NCI-H82 treated with DMSO at 0.1 percent for 48 hours (cell line): ENCODE results near the gene LHX6.

Experiments used
- DNase-seq: peaks from one replicate; lab custom pipeline; 2025; ENCODE audit not compliant: unreplicated experiment; lab: John Stamatoyannopoulos, UW

Gene LHX6

DNA sequence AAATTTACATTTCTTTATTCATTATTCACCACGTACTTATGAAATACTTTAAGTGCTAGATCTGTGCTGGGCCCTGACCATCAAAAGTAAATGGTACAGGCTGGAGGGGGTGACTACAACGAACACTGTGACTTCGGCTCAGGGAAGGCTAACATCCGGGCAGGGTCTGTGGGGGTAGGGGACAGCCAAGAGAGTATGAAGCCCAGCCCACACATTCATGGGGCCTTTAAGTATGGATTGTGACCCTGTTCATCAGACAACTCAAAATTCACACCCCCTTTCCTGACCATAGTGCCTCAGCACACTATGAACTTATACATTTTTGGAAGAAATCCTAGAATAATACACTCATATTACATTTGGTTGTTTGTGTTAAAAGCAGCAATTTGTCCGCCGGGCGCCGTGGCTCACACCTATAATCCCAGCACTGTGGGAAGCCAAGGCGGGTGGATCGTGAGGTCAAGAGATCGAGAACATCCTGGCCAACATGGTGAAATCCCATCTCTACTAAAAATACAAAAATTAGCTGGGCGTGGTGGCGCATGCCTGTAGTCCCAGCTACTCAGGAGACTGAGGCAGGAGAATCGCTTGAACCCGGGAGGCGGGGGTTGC is 35.7 kb downstream of the LHX6 start:
- DNase-seq: no peak

DNA sequence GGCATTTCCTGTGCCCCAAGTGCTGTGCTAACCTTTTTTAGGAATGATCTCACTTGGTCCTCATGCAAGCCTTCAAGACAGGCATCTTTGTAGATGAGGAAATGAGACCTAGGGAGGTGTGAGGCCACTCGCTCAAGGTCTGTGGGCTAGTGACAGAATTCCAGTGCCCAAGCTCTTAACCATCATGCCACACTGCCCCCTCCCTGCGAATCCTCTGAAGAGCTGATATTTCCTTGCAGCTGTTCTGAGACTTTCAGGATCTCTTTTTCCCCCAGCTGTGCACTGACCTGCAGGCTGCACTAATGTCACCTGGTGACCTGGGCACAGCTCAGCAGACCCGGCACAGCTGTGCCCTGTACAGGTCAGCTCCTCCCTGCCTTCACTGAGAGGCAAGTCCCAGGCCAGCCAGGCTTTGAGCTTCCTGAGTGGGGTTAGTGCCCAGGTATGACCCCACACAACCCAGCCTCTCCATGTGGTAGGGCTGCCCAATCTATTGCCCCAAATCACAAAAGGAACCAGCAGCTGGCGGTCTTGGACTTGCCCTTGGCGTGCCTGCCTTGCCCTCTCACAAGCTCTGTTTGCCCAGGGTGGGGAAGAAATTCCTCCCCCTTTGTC is 36.4 kb downstream of the LHX6 start:
- no peak for DNase-seq

DNA sequence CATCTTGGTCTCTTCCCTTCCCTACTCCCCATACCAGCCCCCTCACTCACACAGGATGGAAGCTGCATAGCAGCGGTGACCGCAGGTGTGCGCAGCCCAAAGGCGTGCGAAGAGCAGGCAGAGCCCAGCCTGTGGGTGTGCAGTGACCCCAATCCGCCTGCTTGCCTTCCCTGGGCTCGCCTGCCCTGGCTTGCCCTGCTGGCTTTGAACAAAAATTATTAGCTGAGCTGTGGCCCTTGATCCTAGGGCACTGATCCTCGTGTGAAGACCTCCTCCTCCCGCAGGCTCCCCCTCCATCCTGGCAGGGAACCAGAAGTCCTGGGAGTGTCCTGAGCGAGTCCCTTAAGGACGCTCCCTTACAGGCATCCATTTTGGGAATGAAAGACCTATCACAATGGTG is 37.2 kb downstream of the LHX6 start:
- DNase-seq: no peak

DNA sequence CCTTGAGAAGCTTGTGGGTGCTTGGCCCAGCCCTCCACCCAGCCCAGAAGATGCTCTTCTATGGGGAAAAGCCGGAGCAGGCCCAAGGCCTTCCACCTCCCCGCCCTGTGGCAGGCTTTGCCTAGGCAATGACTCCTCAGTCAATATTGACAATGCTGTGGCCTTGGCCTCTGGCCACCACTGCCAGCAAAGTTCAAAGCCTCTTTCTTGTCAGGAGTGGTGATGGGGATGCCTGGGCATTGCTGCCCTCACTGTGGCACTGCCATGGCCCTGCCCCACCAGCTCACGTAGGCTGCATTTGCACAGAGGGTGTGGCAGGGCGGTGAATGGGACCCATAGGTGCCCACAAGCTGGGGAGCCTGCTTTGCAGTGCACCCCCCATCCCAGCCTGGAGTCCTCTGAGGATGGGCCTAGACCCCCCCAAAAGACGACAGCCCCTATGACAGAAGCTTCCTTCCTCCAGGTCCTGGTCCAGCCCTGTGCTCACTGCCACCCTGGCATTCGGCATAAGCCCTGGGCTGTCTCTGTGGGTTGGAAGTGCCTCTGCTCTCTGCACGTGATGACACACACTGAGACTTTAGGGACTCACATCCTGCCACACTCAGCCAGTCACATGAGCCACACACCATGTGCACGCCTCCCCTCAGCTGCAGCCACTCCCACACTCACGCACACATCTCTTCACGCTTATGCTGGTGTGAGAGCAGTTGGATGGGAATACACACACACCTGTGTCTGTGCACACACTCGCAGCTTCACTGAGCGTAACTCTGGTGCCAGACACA is 38.0 kb downstream of the LHX6 start:
- no peak for DNase-seq

DNA sequence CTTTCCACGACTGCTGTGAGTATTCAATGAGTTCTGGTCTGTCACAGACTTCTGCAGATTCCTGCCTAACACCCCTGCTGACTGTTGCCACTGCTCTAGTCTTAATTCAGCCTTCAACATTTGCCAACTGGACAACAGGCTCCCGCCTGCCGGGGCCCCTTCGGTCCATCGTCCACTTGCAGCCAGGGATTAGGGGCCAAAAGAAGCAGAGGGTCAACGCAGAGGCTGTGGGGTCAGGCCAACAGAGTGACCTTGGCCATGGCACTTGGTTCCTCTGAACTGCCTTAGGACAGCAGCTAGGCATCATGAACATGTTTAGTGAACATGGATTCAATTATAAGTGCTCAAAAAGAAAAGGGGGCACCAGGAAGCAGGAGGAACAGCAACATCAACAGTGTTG is 40.4 kb downstream of the LHX6 start:
- no peak for DNase-seq

DNA sequence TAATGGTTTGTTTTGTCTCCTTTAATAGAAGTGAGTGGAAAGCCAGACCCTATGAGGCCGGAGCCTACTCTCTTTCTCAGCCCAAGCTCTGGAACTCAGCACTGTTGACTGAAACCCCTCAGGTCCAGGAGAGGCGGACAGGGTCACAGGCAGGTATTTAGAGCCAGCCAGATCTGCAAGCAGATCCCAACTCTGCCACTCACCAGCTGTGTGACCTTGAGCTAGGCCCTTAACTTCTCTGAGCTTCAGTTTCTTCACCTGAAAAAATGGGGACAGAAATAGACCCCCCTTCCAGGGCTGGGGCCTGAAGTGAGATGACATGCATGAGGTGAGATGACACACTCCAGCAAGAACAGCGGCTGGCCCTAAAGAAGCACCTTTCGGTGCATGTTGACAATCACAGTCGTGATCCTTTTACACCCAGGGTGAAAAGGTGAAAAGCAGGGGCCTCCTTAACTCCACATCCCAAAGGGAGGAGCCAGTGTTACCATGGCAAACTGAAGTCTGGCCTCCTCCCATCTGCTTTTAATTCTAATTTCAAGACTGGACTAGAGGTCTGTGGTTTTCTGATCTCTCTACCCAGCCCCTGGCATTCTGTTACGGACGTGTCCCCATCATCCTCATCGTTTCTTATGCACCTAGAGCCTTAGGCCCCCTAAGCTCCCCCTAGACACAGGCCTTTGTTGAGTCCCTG is 41.8 kb downstream of the LHX6 start:
- no peak for DNase-seq

DNA sequence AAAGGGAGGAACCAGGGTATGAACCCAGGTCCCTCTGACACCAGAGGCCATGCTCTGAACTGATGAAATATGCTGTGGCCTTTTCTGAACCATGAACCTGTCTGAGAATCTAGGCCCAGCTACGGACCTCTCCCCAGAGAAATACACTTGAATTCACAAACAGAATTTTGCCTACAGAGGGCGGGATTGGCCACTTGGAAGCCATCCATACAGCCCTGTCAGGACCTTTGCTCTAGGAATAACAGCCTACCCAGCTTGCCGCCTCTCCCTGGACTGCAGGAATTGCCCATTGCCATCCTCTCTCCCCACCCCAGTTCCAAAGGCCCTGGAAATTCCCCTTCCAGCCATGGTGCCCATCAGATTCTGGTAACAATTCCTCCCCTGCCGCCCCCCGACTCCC is 42.5 kb downstream of the LHX6 start:
- DNase-seq: no peak

DNA sequence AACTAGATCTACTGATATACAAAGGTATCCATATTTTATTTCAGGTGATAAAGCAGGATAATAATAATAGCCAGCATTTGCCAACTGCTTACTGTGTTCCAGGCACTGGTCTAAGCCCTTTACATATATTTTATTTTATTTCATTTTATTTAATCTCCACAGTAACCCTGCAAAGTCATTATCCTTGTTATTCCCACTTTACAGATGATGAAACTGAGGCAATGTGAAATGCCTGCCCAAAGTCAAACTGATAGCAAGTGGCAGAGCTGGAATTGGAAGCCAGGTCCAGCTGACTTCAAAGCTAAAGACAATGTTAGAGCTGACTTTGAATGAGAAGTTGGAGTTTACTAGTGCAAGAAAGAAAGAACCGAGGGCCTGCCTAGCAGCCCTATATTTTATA is 44.2 kb downstream of the LHX6 start:
- DNase-seq: no peak

DNA sequence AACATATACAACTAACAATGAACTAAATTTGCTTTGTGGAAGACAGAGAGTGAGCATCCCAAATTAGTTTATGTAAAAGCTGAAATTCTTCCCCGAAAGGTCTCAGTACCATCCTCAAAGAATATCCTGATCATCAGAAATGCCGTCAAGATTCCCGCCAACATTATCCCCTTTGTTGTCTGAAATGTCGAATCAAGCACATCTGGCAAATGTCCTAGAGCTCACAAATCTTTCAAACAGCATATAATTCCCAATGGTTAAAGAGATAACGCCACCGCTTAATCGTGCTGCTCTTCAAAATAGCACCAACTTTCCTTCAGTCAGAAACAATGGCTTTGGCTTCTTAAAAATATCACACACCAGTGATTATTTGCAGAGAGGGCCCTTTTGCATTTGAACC is 45.3 kb downstream of the LHX6 start:
- DNase-seq: no peak

DNA sequence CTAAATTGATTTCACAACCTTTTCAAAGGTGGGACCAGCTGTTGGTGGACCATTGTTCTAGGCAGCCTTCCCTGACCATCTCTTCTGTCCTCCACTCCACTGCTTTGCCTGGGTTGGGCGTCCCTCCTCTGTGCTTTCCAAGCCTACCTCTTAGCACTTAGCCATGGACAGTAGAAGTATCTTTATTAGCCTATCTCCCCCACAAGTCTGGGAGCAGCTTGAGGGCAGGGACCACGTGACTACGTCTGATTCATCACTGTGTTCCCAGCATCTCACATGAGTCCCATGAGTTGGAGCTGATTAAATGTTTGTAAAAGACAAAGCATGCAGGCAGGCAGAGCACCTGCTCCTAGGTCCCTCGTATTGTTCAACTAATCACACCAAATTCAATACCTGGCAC is 48.1 kb downstream of the LHX6 start:
- no peak for DNase-seq

DNA sequence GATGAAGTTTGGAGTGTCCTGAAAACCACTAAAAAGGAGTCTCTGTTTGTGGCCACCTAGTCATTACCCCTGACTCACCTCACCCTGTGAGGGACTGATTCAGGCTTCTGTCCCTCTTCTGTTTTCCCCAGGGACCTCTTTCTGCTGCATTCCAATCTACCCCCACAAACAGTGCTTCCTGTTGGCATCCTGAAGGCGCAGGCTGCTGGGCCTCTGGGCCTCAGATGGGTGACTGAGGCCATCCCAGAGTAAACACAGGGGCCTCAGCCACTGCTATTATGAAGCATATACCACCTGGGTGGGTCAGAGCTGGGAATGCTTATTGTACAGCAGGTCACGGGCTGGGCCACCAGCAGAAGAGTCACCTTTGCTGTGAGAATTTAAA is 49.1 kb downstream of the LHX6 start:
- no peak for DNase-seq

DNA sequence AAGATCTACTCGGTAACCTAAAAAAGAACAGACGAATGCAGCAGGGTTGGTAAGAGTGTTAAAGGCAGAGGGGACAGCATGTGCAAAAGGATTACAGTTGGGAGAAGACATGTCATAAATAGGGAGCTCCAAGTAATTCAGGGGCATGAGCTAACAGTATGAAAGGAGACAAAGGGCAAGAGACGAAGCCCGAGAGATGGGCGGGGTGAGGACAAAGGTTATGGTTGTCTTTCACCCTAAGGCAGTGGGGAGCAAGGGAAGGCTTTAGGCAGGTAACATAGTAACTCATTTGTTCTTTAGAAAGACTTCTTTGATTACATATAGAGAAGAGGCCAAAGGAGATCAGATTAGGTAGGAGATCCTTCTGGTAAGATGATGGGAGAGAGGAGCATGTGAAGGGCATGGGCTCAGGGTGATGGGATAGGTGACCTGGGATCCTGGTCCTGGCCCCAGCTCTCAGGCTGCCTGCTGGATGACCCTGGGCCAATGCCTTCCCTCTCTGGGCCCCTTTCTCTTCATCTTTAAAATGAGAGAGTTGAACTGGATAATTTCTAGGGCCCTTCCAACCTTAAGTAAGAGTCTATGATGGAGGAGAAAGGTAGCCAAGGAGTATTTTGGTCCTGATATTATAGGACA is 49.6 kb downstream of the LHX6 start:
- DNase-seq: no peak

DNA sequence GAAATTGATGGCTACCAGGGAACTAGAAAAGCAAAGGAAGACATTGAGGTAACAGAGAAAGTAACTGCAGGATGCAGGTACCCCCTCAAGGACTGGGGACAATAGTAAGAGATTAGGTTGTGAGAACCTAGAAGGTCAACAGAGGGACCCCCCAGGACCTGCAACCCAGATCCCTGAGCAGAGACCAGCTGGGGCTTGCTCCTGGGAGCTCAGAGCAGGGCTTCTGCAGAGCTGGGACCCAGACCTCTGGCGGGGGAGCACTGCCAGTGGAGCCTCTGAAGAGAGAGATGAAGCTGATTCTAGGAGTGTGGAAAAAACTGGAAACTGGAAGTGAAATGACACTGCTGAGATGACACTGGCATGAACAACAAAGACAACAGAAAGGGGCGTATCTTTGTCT is 51.8 kb downstream of the LHX6 start:
- DNase-seq: no peak

DNA sequence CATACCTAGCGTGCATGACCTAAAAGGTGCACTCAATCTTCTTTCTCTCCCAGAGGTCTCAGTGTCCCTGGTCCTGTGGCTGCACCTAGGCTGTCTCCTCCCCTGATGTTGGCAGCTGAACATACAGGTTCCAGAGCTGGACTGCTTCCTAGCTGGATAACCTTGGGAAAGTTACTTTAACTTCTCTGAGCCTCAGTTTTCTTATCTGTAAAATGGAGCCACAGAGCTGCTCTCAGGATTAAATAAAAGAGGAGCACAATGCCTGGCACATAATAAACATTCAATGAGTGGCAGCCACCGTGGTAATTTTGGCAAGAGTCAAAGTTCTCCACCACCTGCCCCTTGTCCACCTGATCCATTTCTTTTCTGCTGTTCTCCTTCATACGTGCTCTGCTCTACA is 55.1 kb downstream of the LHX6 start:
- DNase-seq: no peak

DNA sequence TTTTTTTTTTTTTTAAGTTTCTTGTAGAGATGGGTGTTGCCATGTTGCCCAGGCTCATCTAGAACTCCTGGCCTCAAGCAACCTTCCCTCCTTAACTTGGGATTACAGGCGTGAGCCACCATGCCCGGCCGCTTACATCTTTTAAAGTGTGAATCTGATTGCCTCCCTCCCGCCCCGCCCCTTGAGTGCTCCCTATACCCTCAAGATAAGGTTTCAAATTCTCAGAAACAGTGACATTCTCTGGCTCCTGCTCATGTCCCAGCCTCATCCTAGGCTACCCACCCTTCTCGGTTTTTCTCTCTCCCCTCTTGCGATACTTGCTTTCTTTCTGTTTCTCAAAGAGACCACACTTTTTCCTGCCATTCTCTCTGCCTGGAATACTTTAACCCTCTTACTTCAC is 56.6 kb downstream of the LHX6 start:
- DNase-seq: no peak

DNA sequence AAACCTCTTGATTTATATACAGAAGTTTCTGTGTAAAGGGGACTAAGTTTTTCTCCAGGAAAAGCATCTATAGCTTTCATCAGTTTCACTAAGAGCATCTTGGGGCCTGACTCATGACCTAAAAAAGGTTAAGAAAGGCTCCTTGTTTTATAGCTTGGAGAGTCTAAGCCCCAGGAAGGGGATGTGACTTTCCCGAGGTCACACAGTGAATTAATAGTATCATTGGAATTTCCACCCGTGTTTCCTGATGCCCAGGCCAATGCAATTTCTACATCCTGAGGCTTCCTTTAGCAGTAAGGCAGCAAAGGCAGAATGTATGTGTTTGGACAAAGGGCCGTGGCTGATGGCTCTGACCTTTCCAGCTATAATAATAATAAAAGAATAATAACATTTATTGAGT is 60.4 kb downstream of the LHX6 start:
- no peak for DNase-seq

DNA sequence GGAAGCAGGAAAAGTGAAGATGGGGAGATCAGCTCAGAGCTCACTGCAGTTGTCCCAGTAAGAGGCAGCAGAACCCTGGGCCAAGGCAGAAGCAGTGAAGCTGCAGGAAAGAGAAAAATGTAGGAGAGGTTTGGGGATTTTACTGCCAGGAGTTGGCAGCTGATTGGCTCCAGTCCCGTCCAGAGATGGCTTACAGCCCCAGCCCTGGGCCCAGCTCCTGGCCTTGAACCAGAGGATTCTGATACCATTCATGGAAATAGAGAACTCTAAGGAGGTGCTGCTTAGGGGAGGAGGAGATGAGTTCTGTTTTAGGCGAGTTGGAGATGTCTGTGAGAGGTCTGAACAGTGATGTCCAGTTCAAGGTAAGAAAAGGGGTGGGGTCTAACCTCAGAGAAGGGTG is 64.5 kb downstream of the LHX6 start:
- no peak for DNase-seq

DNA sequence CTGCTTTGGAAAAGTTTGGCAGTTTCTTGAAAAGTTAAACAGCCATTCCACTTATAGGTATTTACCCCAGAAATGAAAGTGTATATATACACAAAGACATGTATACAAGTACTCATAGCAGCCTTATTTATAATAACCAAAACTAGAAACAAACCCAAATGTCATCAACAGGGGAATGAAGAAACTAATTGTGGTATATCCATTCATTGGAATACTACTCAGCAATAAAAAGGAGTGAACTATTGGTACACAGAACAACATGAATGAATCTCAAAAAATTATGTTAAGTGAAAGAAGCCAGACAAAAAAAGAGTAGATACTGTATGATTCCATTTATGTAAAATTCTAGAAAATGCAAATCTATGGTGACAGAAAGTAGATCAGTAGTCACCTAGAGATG is 66.3 kb downstream of the LHX6 start:
- DNase-seq: no peak

DNA sequence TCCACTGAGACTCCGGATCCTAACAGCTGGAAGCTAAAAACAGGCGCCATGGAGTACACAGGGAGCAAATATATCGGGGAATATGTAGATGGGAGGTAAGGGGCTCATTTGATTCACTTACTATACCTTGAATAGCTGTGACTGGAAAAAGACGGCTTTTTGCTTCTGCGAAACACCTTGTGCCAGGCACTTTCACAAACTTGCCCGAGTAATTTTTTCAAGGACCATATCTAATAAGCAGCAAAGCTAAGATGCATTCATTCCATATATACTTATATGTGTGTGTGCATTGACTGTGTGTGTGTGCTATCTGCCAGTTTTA is 68.9 kb downstream of the LHX6 start:
- no peak for DNase-seq

DNA sequence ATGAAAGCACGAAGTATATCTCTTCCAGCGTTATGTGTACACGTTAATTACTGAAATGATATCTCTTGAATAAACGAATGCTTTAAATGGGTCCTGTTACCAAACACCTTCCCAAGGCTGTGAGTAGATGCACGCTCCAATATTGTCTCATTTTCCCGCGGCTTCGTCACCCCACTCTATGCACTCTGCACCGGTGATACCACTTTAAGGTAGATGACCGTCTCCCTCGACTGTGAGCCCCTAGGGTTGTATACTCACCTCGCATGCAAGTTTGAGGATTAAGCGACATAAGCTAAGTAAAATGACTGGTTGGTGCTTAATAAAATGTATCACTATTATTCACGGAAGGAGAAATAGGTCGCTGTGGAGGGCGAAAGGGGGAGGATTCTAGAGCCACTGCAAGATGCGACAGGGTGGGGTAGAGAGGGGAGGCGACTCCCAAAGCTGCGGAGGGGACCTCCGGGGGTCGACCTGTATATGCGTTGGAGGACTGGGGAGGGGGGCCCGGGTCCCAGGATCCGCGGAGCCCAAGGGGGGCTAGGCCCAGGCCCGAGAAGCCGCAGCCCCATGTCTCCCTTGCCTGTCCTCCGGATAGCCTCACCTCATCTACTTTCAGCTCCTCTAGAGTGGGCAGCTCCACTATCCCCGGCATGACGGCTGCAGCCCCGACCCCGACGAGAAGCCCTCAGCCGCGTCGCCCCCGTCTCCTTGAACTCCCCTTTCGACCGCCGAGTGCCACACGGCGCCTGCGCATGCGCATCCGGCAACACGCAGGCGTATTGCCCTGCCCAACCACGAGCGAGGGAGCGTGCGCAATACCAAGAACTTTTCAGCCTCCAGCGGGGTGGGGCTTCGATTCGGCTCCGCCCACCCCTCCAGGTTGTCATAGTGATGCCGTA is 69.5 kb downstream of the LHX6 start, which contains the start of the genes MORN5 and NDUFA8:
MORN5 (plus strand) TSS at position 883 of the 899 bp plus-strand sequence. CDS start 65 bp downstream, outside the sequence.
NDUFA8 (minus strand) TSS at position 754 of the 899 bp plus-strand sequence; CDS start at position 652, 102 bp downstream.
- DNase-seq: peak; percentile 83
